H1 (cell line): ENCODE data around the gene ZBTB44. TPM values are rescaled to one million over a fixed set of nuclear protein-coding genes. Genes with fewer than 3 reads are reported as not detected.

Source experiments
- CTCF ChIA-PET: fragments of 300-600 bp; sonication (Branson Sonifier 250); formaldehyde crosslinking; loops from one replicate; lab custom pipeline; 2021; ENCODE audit not compliant: partially characterized antibody; lab: Charles Lee
- POLR2A ChIA-PET: fragments of 300-600 bp; sonication (Branson Sonifier 250); formaldehyde crosslinking; loops from one replicate; lab custom pipeline; 2021; ENCODE audit warnings: inconsistent platforms; ENCODE audit not compliant: partially characterized antibody; lab: Charles Lee
- DNase-seq, 2 experiments: peaks; one replicate each; pipeline versions ENCODE4 v3.0.0 to v3.0.0-alpha.2; 2010 to 2022; ENCODE audit warnings: low spot score in 2 of 2, low read depth in 1 of 2, mixed read lengths in 1 of 2
- FAIRE-seq: peaks from 2 replicates; lab custom pipeline; 2011; peaks lifted over from hg19 to GRCh38; lab: Jason Lieb, UNC
- H2AFZ ChIP-seq: 2 replicates; pipeline ENCODE4 v1.8.1; 2012; ENCODE audit warnings: low read length, inconsistent platforms
- H2AK5ac ChIP-seq: 2 replicates; pipeline ENCODE4 v1.6.1; 2013; ENCODE audit warnings: low read depth, low read length
- H2BK120ac ChIP-seq: replicated peaks from 2 replicates; pipeline ENCODE3; 2013; ENCODE audit warnings: low read depth, low read length, inconsistent platforms
- H2BK12ac ChIP-seq: 2 replicates; pipeline ENCODE4 v1.6.1; 2013; ENCODE audit warnings: low read depth, low read length
- H2BK15ac ChIP-seq: 2 replicates; pipeline ENCODE4 v1.6.1; 2013; ENCODE audit warnings: low read length
- H2BK20ac ChIP-seq: 2 replicates; pipeline ENCODE4 v1.6.1; 2013; ENCODE audit warnings: low read length
- H2BK5ac ChIP-seq: 2 replicates; pipeline ENCODE4 v1.6.1; 2013; ENCODE audit warnings: low read depth, low read length
- H3K14ac ChIP-seq: 2 replicates; pipeline ENCODE4 v1.6.1; 2013; ENCODE audit warnings: inconsistent platforms; ENCODE audit not compliant: insufficient read length
- H3K18ac ChIP-seq: 2 replicates; pipeline ENCODE4 v1.6.1; 2013; ENCODE audit warnings: low read length; ENCODE audit errors: extremely low read depth
- H3K23ac ChIP-seq: 2 replicates; pipeline ENCODE4 v1.6.1; 2013; ENCODE audit warnings: inconsistent platforms; ENCODE audit not compliant: insufficient read length
- H3K23me2 ChIP-seq: 2 replicates; pipeline ENCODE4 v1.6.1; 2013; ENCODE audit warnings: low read depth, low read length
- H3K27ac ChIP-seq: 2 replicates; pipeline ENCODE4 v1.6.1; 2011; ENCODE audit warnings: low read depth, low read length, inconsistent platforms
- H3K27me3 ChIP-seq, 4 experiments: replicated peaks in 1 of 4; 1 replicate in 1 of 4; 2 replicates in 3 of 4; pipeline versions ENCODE4 v1.6.1 to v1.8.1; 2011 to 2013; ENCODE audit warnings: low read length in 3 of 4, mild to moderate bottlenecking in 3 of 4, inconsistent platforms in 2 of 4, mixed read lengths in 2 of 4, moderate library complexity in 1 of 4; ENCODE audit not compliant: control insufficient read depth in 3 of 4, insufficient read depth in 3 of 4; ENCODE audit errors: extremely low read depth in 1 of 4
- H3K36me3 ChIP-seq, 4 experiments: 2 replicates each; pipeline versions ENCODE4 v1.6.1 to v1.8.1; 2011 to 2013; ENCODE audit warnings: mild to moderate bottlenecking in 4 of 4, low read length in 3 of 4, moderate library complexity in 2 of 4, control low read depth in 1 of 4, inconsistent platforms in 1 of 4; ENCODE audit not compliant: insufficient read depth in 4 of 4, control insufficient read depth in 2 of 4
- H3K4ac ChIP-seq: replicated peaks from 2 replicates; pipeline ENCODE3; 2013; ENCODE audit warnings: low read length, low read depth, mixed read lengths, inconsistent platforms; ENCODE audit not compliant: insufficient read length
- H3K4me1 ChIP-seq, 4 experiments: replicated peaks in 1 of 4; 1 replicate in 1 of 4; 2 replicates in 3 of 4; pipeline versions ENCODE4 v1.6.1 to v1.8.1; 2011 to 2013; ENCODE audit warnings: low read length in 3 of 4, inconsistent platforms in 2 of 4, mixed read lengths in 1 of 4; ENCODE audit not compliant: insufficient read depth in 4 of 4, control insufficient read depth in 3 of 4
- H3K4me2 ChIP-seq, 2 experiments: 2 replicates each; pipeline versions ENCODE4 v1.6.1 to v1.8.1; 2011 to 2013; ENCODE audit warnings: low read depth in 2 of 2, low read length in 2 of 2, control low read depth in 1 of 2, inconsistent platforms in 1 of 2, mild to moderate bottlenecking in 1 of 2; ENCODE audit not compliant: insufficient read depth in 1 of 2
- H3K4me3 ChIP-seq, 4 experiments: fragments of 200-600, 300-600 bp in 1 of 4; sonication (generic), shearing (Covaris generic), sonication (Bioruptor Twin) in 1 of 4; 2 replicates each; pipeline versions ENCODE4 v1.5.1 to v1.8.1; 2011 to 2016; ENCODE audit warnings: low read length in 4 of 4, low read depth in 3 of 4, control low read depth in 2 of 4, inconsistent platforms in 2 of 4, mild to moderate bottlenecking in 2 of 4, mixed read lengths in 1 of 4, moderate library complexity in 1 of 4; ENCODE audit not compliant: insufficient read depth in 2 of 4; ENCODE audit errors: extremely low read depth in 1 of 4
- H3K56ac ChIP-seq: replicated peaks from 2 replicates; pipeline ENCODE3; 2013; ENCODE audit warnings: low read depth, mild to moderate bottlenecking, mixed read lengths, low read length, inconsistent platforms; ENCODE audit not compliant: insufficient read length
- H3K79me1 ChIP-seq: 2 replicates; pipeline ENCODE4 v1.6.1; 2013; ENCODE audit warnings: low read depth, low read length, control low read depth
- H3K79me2 ChIP-seq, 2 experiments: 2 replicates each; pipeline versions ENCODE4 v1.6.1 to v1.8.1; 2012 to 2013; ENCODE audit warnings: low read length in 2 of 2, mild to moderate bottlenecking in 2 of 2, inconsistent platforms in 1 of 2; ENCODE audit not compliant: insufficient read depth in 2 of 2, control insufficient read depth in 1 of 2
- H3K9ac ChIP-seq, 4 experiments: replicated peaks in 1 of 4; 1 replicate in 1 of 4; 2 replicates in 3 of 4; pipeline versions ENCODE4 v1.6.1 to v1.8.1; 2011 to 2013; ENCODE audit warnings: low read depth in 3 of 4, low read length in 3 of 4, control low read depth in 2 of 4, mild to moderate bottlenecking in 2 of 4, moderate library complexity in 2 of 4, inconsistent platforms in 1 of 4; ENCODE audit errors: extremely low read depth in 1 of 4
- H3K9me3 ChIP-seq, 2 experiments: 2 replicates each; pipeline versions ENCODE4 v1.6.1 to v1.8.1; 2012 to 2013; ENCODE audit warnings: mild to moderate bottlenecking in 2 of 2, moderate library complexity in 2 of 2, control low read depth in 1 of 2, inconsistent platforms in 1 of 2, low read depth in 1 of 2, low read length in 1 of 2, mixed read lengths in 1 of 2; ENCODE audit not compliant: insufficient read depth in 2 of 2
- H4K20me1 ChIP-seq, 2 experiments: replicated peaks in 1 of 2; 2 replicates each; pipeline versions ENCODE3 to v1.8.1; 2011 to 2013; ENCODE audit warnings: inconsistent platforms in 2 of 2, low read length in 2 of 2, mild to moderate bottlenecking in 1 of 2; ENCODE audit not compliant: insufficient read depth in 2 of 2, control insufficient read depth in 1 of 2
- H4K5ac ChIP-seq: 2 replicates; pipeline ENCODE4 v1.6.1; 2013; ENCODE audit warnings: low read length, low read depth, mixed read lengths, inconsistent platforms; ENCODE audit not compliant: insufficient read length
- H4K8ac ChIP-seq: 2 replicates; pipeline ENCODE4 v1.8.0; 2013; ENCODE audit warnings: mild to moderate bottlenecking, moderate library complexity, low read length, inconsistent platforms; ENCODE audit not compliant: insufficient read depth; ENCODE audit errors: extremely low read depth
- H4K91ac ChIP-seq: replicated peaks from 2 replicates; pipeline ENCODE3; 2013; ENCODE audit warnings: low read length, mixed read lengths, inconsistent platforms; ENCODE audit not compliant: insufficient read length
- ASH2L ChIP-seq: fragments of 200-600, 300-600 bp; sonication (generic); IDR thresholded peaks from one replicate; pipeline ENCODE4 v1.7.1; 2017; ENCODE audit warnings: low read length
- BACH1 ChIP-seq: IDR thresholded peaks from 2 replicates; pipeline ENCODE4 v1.6.1; 2012; ENCODE audit warnings: low read length, improper control_type of control experiment
- BCL11A ChIP-seq, 2 experiments: IDR thresholded peaks; one replicate each; pipeline ENCODE4 v1.6.1; 2011; ENCODE audit warnings: low read depth in 2 of 2, low read length in 2 of 2, mild to moderate bottlenecking in 2 of 2
- CBX5 ChIP-seq: fragments of 300-800, 300-1000 bp; sonication (generic); IDR thresholded peaks from 2 replicates; pipeline ENCODE4 v1.7.1; 2016; ENCODE audit warnings: antibody characterized with exemption, low read length, low read depth
- CHD2 ChIP-seq: IDR thresholded peaks from 2 replicates; pipeline ENCODE4 v1.6.1; 2012; ENCODE audit warnings: low read length, improper control_type of control experiment
- HDAC6 ChIP-seq: IDR thresholded peaks from one replicate; pipeline ENCODE4 v1.7.1; 2012; ENCODE audit warnings: low read depth, mild to moderate bottlenecking, inconsistent platforms, low read length, moderate library complexity
- KDM1A ChIP-seq: fragments of 200-600, 300-600 bp; sonication (generic); IDR thresholded peaks from 2 replicates; pipeline ENCODE4 v1.7.1; 2016; ENCODE audit warnings: mild to moderate bottlenecking, low read length, borderline replicate concordance
- MAFK ChIP-seq: IDR thresholded peaks from 2 replicates; pipeline ENCODE4 v1.6.1; 2012; ENCODE audit warnings: low read depth, mild to moderate bottlenecking, improper control_type of control experiment, low read length
- RAD21 ChIP-seq, 2 experiments: IDR thresholded peaks in 1 of 2; conservative IDR thresholded peaks in 1 of 2; 2 replicates each; pipeline ENCODE4 v1.6.1; 2011; ENCODE audit warnings: low read depth in 2 of 2, low read length in 2 of 2, improper control_type of control experiment in 1 of 2, inconsistent platforms in 1 of 2, mild to moderate bottlenecking in 1 of 2, moderate library complexity in 1 of 2
- RXRA ChIP-seq: IDR thresholded peaks from 2 replicates; pipeline ENCODE4 v1.6.1; 2011; ENCODE audit warnings: low read depth, mild to moderate bottlenecking, low read length, moderate library complexity; ENCODE audit not compliant: insufficient read depth
- SP2 ChIP-seq: IDR thresholded peaks from 2 replicates; pipeline ENCODE4 v1.6.1; 2012; ENCODE audit warnings: mild to moderate bottlenecking, low read length, inconsistent platforms
- SP4 ChIP-seq: IDR thresholded peaks from 2 replicates; pipeline ENCODE4 v1.6.1; 2012; ENCODE audit warnings: low read length, inconsistent platforms
- SRF ChIP-seq: IDR thresholded peaks from 2 replicates; pipeline ENCODE4 v1.6.1; 2011; ENCODE audit warnings: mild to moderate bottlenecking, low read depth, low read length, moderate library complexity
- TAF7 ChIP-seq: optimal IDR thresholded peaks from 2 replicates; pipeline ENCODE3; 2011; ENCODE audit warnings: low read depth, mild to moderate bottlenecking, inconsistent platforms, low read length, moderate library complexity, borderline replicate concordance
- TBP ChIP-seq: IDR thresholded peaks from 2 replicates; pipeline ENCODE4 v1.6.1; 2011; ENCODE audit warnings: low read depth, low read length, improper control_type of control experiment
- TCF12 ChIP-seq: IDR thresholded peaks from 2 replicates; pipeline ENCODE4 v1.6.1; 2011; ENCODE audit warnings: low read depth, mild to moderate bottlenecking, low read length
- polyA plus RNA-seq, 7 experiments: library from polyadenylated mRNA; depleted of rRNA in 3 of 7; stranded (reverse) in 5 of 7; unstranded in 2 of 7; fragments of >200 nt in 5 of 7; fragments of 200-250 nt in 2 of 7; gene quantifications; 1 replicate in 5 of 7; 2 replicates in 1 of 7; 4 replicates in 1 of 7; pipeline versions ENCODE4 v1.2.1 to v1.2.3, GENCODE V29; 2011 to 2013; ENCODE audit warnings: missing spikeins in 2 of 7, mixed read lengths in 2 of 7
- total RNA-seq: library from RNA; stranded (reverse); fragmentation: NEBNext Ultra II Directional; extraction: Animal tissue kit (Norgen Biotek cat#: 25700); gene quantifications from 2 replicates; pipeline ENCODE4 v1.2.1, GENCODE V29; 2021

The ZBTB44 gene
- total and polyA plus RNA-seq, 2 of the 8 experiments (the other 6 are each of a cell fraction or from before 2014, with no cell fraction given): 37.2 to 158 TPM

- Histone ChIP-seq H4K8ac (no peak overlapping the region), H2BK20ac (no peak overlapping the region), H3K27ac (no peak overlapping the region), H2BK15ac (no peak overlapping the region), H3K4me2 (no peak overlapping the region), H3K23ac (no peak overlapping the region), H3K23me2 (no peaks in the 10 kb centered on the region), H3K9ac (no peak overlapping the region), H2BK5ac (no peak overlapping the region), H3K56ac (no peak overlapping the region), H3K36me3 (no peaks in the 10 kb centered on the region), H3K79me1 (no peaks in the 10 kb centered on the region), H4K91ac (no peak overlapping the region), H2AFZ (no peak overlapping the region), H3K14ac (no peak overlapping the region), H2AK5ac (no peak overlapping the region), H4K5ac (no peak overlapping the region), H3K9me3 (peaks cover 4 to 12% of the 10 kb centered on the region in 2 experiments; a peak in 3 of 4 replicates), H2BK120ac (no peak overlapping the region), H2BK12ac (no peak overlapping the region), H3K4ac (no peak overlapping the region), H3K27me3 (no peaks in the 10 kb centered on the region), H3K79me2 (no peaks in the 10 kb centered on the region), H3K4me3 (no peak overlapping the region), H3K18ac (no peak overlapping the region), H4K20me1 (no peaks in the 10 kb centered on the region), H3K4me1 (no peaks in the 10 kb centered on the region)
- ChIA-PET CTCF (no interaction called here), POLR2A (interaction anchor here (0.6 kb wide), 1 partner anchor 870 kb away, joined by 3 read pairs; no protein-coding TSS in a partner anchor)
- DNase-seq (no peak), FAIRE-seq (no peak)
- TF ChIP-seq SP4 (no peak), CHD2 (no peak), TBP (no peak), SRF (no peak), TCF12 (no peak), RAD21 (IDR thresholded peaks at IDR 0.05 in 1 of 2, conservative IDR thresholded peaks at IDR 0.05 in 1 of 2; ENCODE audit: low read depth in 2 of 2, low read length in 2 of 2) (no peak), RXRA (no peak), ASH2L (no peak), CBX5 (no peak), BACH1 (no peak), HDAC6 (no peak), MAFK (no peak), TAF7 (no peak), KDM1A (no peak), BCL11A (IDR thresholded peaks at IDR 0.05; ENCODE audit: low read depth in 2 of 2, low read length in 2 of 2) (no peak), SP2 (no peak)
Observed at GRCh38 chr11:130359419-130359818, 44.7 kb upstream of the ZBTB44 start.
